GM12878 (cell line): ENCODE data around the gene RAD51B. TPM values are rescaled to one million over a fixed set of nuclear protein-coding genes. Genes with fewer than 3 reads are reported as not detected.

Source experiments
- ATAC-seq: fragments of 200-7000 bp; cut with Tn5 transposase; 3 replicates; pipeline ENCODE4 v1.9.1; 2020; ENCODE audit warnings: mild to moderate bottlenecking, moderate library complexity
- BruUV-seq: library from RNA; stranded (reverse); fragments of 400-500 nt; replicated peaks from 2 replicates; lab custom pipeline; 2021; lab: Mats Ljungman, UMichigan
- CTCF ChIA-PET: fragments of 300-600 bp; sonication (Branson Sonifier 250); formaldehyde crosslinking; extraction: SDS; loops from one replicate; lab custom pipeline; 2021; ENCODE audit warnings: inconsistent platforms; lab: Yijun Ruan, JAX
- POLR2A ChIA-PET: fragments of 350-600 bp; formaldehyde crosslinking; extraction: SDS; loops from one replicate; lab custom pipeline; 2021; ENCODE audit warnings: inconsistent platforms; lab: Charles Lee
- RAD21 ChIA-PET: fragments of 300-600 bp; sonication (Branson Sonifier 250); formaldehyde crosslinking; loops from one replicate; lab custom pipeline; 2023; ENCODE audit warnings: antibody characterized with exemption; ENCODE audit not compliant: unreplicated experiment; lab: Charles Lee
- SMC1A ChIA-PET: fragments of 300-600 bp; sonication (Branson Sonifier 250); formaldehyde crosslinking; loops from one replicate; lab custom pipeline; 2023; ENCODE audit not compliant: unreplicated experiment, uncharacterized antibody; lab: Charles Lee
- DNase-seq: peaks from one replicate; pipeline ENCODE4 v3.0.0-alpha.2; 2011; ENCODE audit warnings: low read depth, low spot score
- FAIRE-seq: peaks from 3 replicates; lab custom pipeline; 2011; peaks lifted over from hg19 to GRCh38; lab: Jason Lieb, UNC
- H2AFZ ChIP-seq: 2 replicates; pipeline ENCODE4 v1.6.0; 2011; ENCODE audit warnings: low read depth, low read length, control low read depth; ENCODE audit not compliant: control insufficient read depth
- H3K27ac ChIP-seq: 2 replicates; pipeline ENCODE4 v1.5.1; 2011; ENCODE audit warnings: control low read depth; ENCODE audit not compliant: control insufficient read depth, insufficient read depth
- H3K27me3 ChIP-seq, 2 experiments: replicated peaks in 1 of 2; 2 replicates each; pipeline versions ENCODE4 v1.6.0 to v1.6.1; 2011; ENCODE audit warnings: low read length in 1 of 2; ENCODE audit not compliant: control insufficient read depth in 2 of 2, insufficient read depth in 2 of 2
- H3K36me3 ChIP-seq, 2 experiments: 2 replicates each; pipeline ENCODE4 v1.5.1; 2011; ENCODE audit warnings: low read length in 1 of 2; ENCODE audit not compliant: control insufficient read depth in 2 of 2, insufficient read depth in 2 of 2
- H3K4me1 ChIP-seq: 2 replicates; pipeline ENCODE4 v1.6.1; 2011; ENCODE audit warnings: mild to moderate bottlenecking, low read length, moderate library complexity, mixed read lengths; ENCODE audit not compliant: control insufficient read depth, insufficient read depth
- H3K4me2 ChIP-seq: 2 replicates; pipeline ENCODE4 v1.6.0; 2011; ENCODE audit warnings: control low read depth; ENCODE audit not compliant: control insufficient read depth, insufficient read depth
- H3K4me3 ChIP-seq: fragments of 200-600 bp; sonication (generic); 2 replicates; pipeline ENCODE4 v1.5.1; 2016
- H3K79me2 ChIP-seq: 2 replicates; pipeline ENCODE4 v1.6.0; 2011; ENCODE audit warnings: low read length; ENCODE audit not compliant: control insufficient read depth, insufficient read depth
- H3K9ac ChIP-seq: 2 replicates; pipeline ENCODE4 v1.8.0; 2011; ENCODE audit warnings: low read length, control low read depth, mixed read lengths; ENCODE audit not compliant: control insufficient read depth, insufficient read depth
- H3K9me3 ChIP-seq: replicated peaks from 3 replicates; pipeline ENCODE4 v1.5.1; 2011; ENCODE audit warnings: mild to moderate bottlenecking, low read length; ENCODE audit not compliant: control insufficient read depth, insufficient read depth
- H4K20me1 ChIP-seq: 2 replicates; pipeline ENCODE4 v1.6.0; 2011; ENCODE audit not compliant: control insufficient read depth, insufficient read depth
- CHD2 ChIP-seq: IDR thresholded peaks from 2 replicates; pipeline ENCODE4 v1.6.1; 2011; ENCODE audit warnings: low read depth, low read length, improper control_type of control experiment, borderline replicate concordance
- ETV6 ChIP-seq, 2 experiments: fragments of 450-650 bp in 1 of 2; IDR thresholded peaks in 1 of 2; conservative IDR thresholded peaks in 1 of 2; 2 replicates each; pipeline ENCODE4 v1.6.1; 2014; ENCODE audit warnings: antibody characterized with exemption in 1 of 2, borderline replicate concordance in 1 of 2, low read depth in 1 of 2, mild to moderate bottlenecking in 1 of 2, moderate library complexity in 1 of 2
- HCFC1 ChIP-seq: fragments of 150-350 bp; IDR thresholded peaks from 2 replicates; pipeline ENCODE4 v1.6.1; 2014; ENCODE audit warnings: low read length
- IRF4 ChIP-seq: IDR thresholded peaks from 2 replicates; pipeline ENCODE4 v1.6.1; 2011; ENCODE audit warnings: low read depth, low read length
- NBN ChIP-seq: fragments of 450-650 bp; IDR thresholded peaks from 2 replicates; pipeline ENCODE4 v1.6.1; 2016
- NFXL1 ChIP-seq: fragments of 450-650 bp; IDR thresholded peaks from 2 replicates; pipeline ENCODE4 v1.6.1; 2017; ENCODE audit warnings: antibody characterized with exemption, mild to moderate bottlenecking, borderline replicate concordance
- NFYA ChIP-seq: IDR thresholded peaks from 2 replicates; pipeline ENCODE4 v1.6.1; 2011; ENCODE audit warnings: low read depth, mild to moderate bottlenecking, low read length, improper control_type of control experiment, borderline replicate concordance
- NFYB ChIP-seq: IDR thresholded peaks from 2 replicates; pipeline ENCODE4 v1.6.1; 2011; ENCODE audit warnings: low read depth, mild to moderate bottlenecking, low read length, improper control_type of control experiment, moderate library complexity; ENCODE audit not compliant: insufficient read depth
- NR2C2 ChIP-seq: IDR thresholded peaks from 2 replicates; pipeline ENCODE4 v1.6.1; 2011; ENCODE audit warnings: borderline replicate concordance, low read depth; ENCODE audit not compliant: control insufficient read depth, insufficient read length
- RUNX3 ChIP-seq: IDR thresholded peaks from 2 replicates; pipeline ENCODE4 v1.6.1; 2012; ENCODE audit warnings: low read length, inconsistent platforms
- SIX5 ChIP-seq: IDR thresholded peaks from 2 replicates; pipeline ENCODE4 v1.6.1; 2011; ENCODE audit warnings: mild to moderate bottlenecking, low read depth, low read length, moderate library complexity; ENCODE audit not compliant: severe bottlenecking
- SMAD5 ChIP-seq: IDR thresholded peaks from 2 replicates; pipeline ENCODE4 v1.6.1; 2016; ENCODE audit warnings: antibody characterized with exemption, low read depth
- WRNIP1 ChIP-seq: IDR thresholded peaks from 2 replicates; pipeline ENCODE4 v1.6.1; 2011; ENCODE audit warnings: low read depth, low read length, improper control_type of control experiment, borderline replicate concordance
- WGBS: methylation state at CpG from one replicate; pipeline ENCODE4 v1.1.6; 2016; ENCODE audit warnings: low lambda C conversion rate; ENCODE audit not compliant: insufficient replicate concordance, insufficient coverage; ENCODE audit errors: missing lambda C conversion rate; 5-methylcytosine and 5-hydroxymethylcytosine counted together
- in situ Hi-C: fragments of 300-500 bp; cut with MboI; formaldehyde crosslinking; loops from 9 replicates; pipeline ENCODE4 v1.14.3; 2018; ENCODE audit warnings: mixed read lengths
- intact Hi-C: fragments of 100-400 bp; cut with micrococcal nuclease; formaldehyde crosslinking; loops from one replicate; pipeline ENCODE4 v1.14.2; 2022; ENCODE audit not compliant: unreplicated experiment
- polyA plus RNA-seq, 11 experiments: library from polyadenylated mRNA; depleted of rRNA in 4 of 11; unstranded in 6 of 11; stranded (reverse) in 5 of 11; fragments of >200 nt; fragmentation: Nextera tagmentation in 4 of 11; fragmentation: Illumina TruSeq in 1 of 11; extraction: Ambion mirVana in 4 of 11; extraction: Trizol in 1 of 11; gene quantifications; 1 replicate in 1 of 11; 2 replicates in 10 of 11; pipeline versions ENCODE4 v1.2.1 to v1.2.3, GENCODE V29; 2011 to 2016; ENCODE audit warnings: inconsistent platforms in 2 of 11, missing spikeins in 2 of 11, low read depth in 1 of 11
- total RNA-seq, 4 experiments: library from RNA; depleted of rRNA in 3 of 4; stranded (reverse); fragments of >200 nt in 3 of 4; fragmentation: Illumina TruSeq in 1 of 4; extraction: Trizol in 1 of 4; gene quantifications; 2 replicates each; pipeline versions ENCODE4 v1.2.1 to v1.2.3, GENCODE V29; 2013 to 2021
- TF ChIP-seq, protein P1 (sequence below): IDR thresholded peaks from 2 replicates; pipeline ENCODE4 v1.6.1; 2012; ENCODE audit warnings: improper control_type of control experiment, low read depth, low read length; ENCODE audit not compliant: insufficient replicate concordance
- TF ChIP-seq, protein P2 (sequence below): fragments of 450-650 bp; IDR thresholded peaks from 2 replicates; pipeline ENCODE4 v1.6.1; 2017; ENCODE audit warnings: low read depth, mild to moderate bottlenecking, moderate library complexity
- TF ChIP-seq, protein P3 (sequence below): IDR thresholded peaks from 2 replicates; pipeline ENCODE4 v1.6.1; 2011; ENCODE audit warnings: low read depth, mild to moderate bottlenecking, low read length, moderate library complexity, borderline replicate concordance; ENCODE audit errors: extremely low read depth
- TF ChIP-seq, protein P4 (sequence below): fragments of 450-650 bp; IDR thresholded peaks from 2 replicates; pipeline ENCODE4 v1.6.1; 2014; ENCODE audit warnings: mild to moderate bottlenecking

The RAD51B gene
- total and polyA plus RNA-seq, 10 of the 15 experiments (the other 5 are each of a cell fraction or from before 2014, with no cell fraction given), result 9.8 to 26.8 (median 21.3) TPM

DNA sequence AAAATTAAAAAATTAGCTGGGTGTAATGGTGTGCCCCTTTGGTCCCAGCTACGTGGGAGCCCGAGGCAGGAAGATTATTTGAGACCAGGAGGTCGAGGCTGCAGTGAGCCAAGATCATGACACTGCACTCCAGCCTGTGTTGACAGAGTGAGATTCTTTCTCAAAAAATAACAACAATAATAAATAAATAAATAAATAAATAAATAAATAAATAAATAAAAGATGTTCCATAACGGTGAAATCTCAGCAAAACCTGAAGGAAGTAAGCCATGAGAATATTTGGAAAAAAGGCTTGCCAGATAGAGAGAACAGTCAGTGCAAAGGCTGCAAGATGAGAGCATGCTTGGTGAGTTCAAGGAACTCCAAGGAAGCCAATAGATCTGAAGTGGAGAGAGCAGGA, 176.7 kb downstream of the RAD51B start:
- in situ Hi-C loops (no loop called here), intact Hi-C loops (no loop called here)
- ChIA-PET POLR2A (no interaction called here), SMC1A (no interaction called here), CTCF (no interaction called here), RAD21 (no interaction called here)
- no peaks in the 10 kb centered on the region for H3K79me2 ChIP-seq
- 62% methylated on average over 4 of the region's 4 CpGs for WGBS
- no peaks in the 10 kb centered on the region for H4K20me1 ChIP-seq
- BruUV-seq, result no TSS peak
- no peaks in the 10 kb centered on the region for H3K9me3 ChIP-seq
- no peak overlapping the region for H3K9ac ChIP-seq
- H3K36me3 ChIP-seq, result no peaks in the 10 kb centered on the region
- DNase-seq (no peak), ATAC-seq (no peak), FAIRE-seq (no peak)
- H3K4me3 ChIP-seq, result no peak overlapping the region
- H3K27ac ChIP-seq, result no peak overlapping the region
- H2AFZ ChIP-seq, result no peak overlapping the region
- no peaks in the 10 kb centered on the region for H3K27me3 ChIP-seq
- no peak overlapping the region for H3K4me2 ChIP-seq
- no peaks in the 10 kb centered on the region for H3K4me1 ChIP-seq
- TF ChIP-seq WRNIP1 (no peak), NFYA (no peak), NFXL1 (no peak), SMAD5 (no peak), NR2C2 (no peak), NBN (no peak), CHD2 (no peak), RUNX3 (no peak), HCFC1 (no peak), NFYB (no peak), ETV6 (conservative IDR thresholded peaks at IDR 0.05 in 1 of 2, IDR thresholded peaks at IDR 0.05 in 1 of 2; ENCODE audit: borderline replicate concordance in 1 of 2, low read depth in 1 of 2) (no peak), IRF4 (no peak), SIX5 (no peak)
- TF ChIP-seq, protein P1, sequence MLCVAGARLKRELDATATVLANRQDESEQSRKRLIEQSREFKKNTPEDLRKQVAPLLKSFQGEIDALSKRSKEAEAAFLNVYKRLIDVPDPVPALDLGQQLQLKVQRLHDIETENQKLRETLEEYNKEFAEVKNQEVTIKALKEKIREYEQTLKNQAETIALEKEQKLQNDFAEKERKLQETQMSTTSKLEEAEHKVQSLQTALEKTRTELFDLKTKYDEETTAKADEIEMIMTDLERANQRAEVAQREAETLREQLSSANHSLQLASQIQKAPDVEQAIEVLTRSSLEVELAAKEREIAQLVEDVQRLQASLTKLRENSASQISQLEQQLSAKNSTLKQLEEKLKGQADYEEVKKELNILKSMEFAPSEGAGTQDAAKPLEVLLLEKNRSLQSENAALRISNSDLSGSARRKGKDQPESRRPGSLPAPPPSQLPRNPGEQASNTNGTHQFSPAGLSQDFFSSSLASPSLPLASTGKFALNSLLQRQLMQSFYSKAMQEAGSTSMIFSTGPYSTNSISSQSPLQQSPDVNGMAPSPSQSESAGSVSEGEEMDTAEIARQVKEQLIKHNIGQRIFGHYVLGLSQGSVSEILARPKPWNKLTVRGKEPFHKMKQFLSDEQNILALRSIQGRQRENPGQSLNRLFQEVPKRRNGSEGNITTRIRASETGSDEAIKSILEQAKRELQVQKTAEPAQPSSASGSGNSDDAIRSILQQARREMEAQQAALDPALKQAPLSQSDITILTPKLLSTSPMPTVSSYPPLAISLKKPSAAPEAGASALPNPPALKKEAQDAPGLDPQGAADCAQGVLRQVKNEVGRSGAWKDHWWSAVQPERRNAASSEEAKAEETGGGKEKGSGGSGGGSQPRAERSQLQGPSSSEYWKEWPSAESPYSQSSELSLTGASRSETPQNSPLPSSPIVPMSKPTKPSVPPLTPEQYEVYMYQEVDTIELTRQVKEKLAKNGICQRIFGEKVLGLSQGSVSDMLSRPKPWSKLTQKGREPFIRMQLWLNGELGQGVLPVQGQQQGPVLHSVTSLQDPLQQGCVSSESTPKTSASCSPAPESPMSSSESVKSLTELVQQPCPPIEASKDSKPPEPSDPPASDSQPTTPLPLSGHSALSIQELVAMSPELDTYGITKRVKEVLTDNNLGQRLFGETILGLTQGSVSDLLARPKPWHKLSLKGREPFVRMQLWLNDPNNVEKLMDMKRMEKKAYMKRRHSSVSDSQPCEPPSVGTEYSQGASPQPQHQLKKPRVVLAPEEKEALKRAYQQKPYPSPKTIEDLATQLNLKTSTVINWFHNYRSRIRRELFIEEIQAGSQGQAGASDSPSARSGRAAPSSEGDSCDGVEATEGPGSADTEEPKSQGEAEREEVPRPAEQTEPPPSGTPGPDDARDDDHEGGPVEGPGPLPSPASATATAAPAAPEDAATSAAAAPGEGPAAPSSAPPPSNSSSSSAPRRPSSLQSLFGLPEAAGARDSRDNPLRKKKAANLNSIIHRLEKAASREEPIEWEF, result no peak
- TF ChIP-seq, protein P2, sequence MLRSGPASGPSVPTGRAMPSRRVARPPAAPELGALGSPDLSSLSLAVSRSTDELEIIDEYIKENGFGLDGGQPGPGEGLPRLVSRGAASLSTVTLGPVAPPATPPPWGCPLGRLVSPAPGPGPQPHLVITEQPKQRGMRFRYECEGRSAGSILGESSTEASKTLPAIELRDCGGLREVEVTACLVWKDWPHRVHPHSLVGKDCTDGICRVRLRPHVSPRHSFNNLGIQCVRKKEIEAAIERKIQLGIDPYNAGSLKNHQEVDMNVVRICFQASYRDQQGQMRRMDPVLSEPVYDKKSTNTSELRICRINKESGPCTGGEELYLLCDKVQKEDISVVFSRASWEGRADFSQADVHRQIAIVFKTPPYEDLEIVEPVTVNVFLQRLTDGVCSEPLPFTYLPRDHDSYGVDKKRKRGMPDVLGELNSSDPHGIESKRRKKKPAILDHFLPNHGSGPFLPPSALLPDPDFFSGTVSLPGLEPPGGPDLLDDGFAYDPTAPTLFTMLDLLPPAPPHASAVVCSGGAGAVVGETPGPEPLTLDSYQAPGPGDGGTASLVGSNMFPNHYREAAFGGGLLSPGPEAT, result no peak
- TF ChIP-seq, protein P3, sequence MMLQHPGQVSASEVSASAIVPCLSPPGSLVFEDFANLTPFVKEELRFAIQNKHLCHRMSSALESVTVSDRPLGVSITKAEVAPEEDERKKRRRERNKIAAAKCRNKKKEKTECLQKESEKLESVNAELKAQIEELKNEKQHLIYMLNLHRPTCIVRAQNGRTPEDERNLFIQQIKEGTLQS, result no peak
- TF ChIP-seq, protein P4, sequence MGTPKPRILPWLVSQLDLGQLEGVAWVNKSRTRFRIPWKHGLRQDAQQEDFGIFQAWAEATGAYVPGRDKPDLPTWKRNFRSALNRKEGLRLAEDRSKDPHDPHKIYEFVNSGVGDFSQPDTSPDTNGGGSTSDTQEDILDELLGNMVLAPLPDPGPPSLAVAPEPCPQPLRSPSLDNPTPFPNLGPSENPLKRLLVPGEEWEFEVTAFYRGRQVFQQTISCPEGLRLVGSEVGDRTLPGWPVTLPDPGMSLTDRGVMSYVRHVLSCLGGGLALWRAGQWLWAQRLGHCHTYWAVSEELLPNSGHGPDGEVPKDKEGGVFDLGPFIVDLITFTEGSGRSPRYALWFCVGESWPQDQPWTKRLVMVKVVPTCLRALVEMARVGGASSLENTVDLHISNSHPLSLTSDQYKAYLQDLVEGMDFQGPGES, result no peak
